HG03045 (cell line): ENCODE measurements around the gene LYVE1.

ENCODE experiments used
- ATAC-seq: cut with Tn5 transposase; IDR thresholded peaks from one replicate; pipeline ENCODE4 v1.9.1; 2021; ENCODE audit warnings: mild to moderate bottlenecking, moderate library complexity; ENCODE audit not compliant: unreplicated experiment

The LYVE1 gene

GRCh38 chr11:10561947-10562346, 6.5 kb downstream of the LYVE1 start:
- no peak for ATAC-seq

- no peak for ATAC-seq
These were observed 7.2 kb downstream of the LYVE1 start for GRCh38 chr11:10561043-10561818.

- no peak for ATAC-seq
These were observed 10.2 kb downstream of the LYVE1 start for GRCh38 chr11:10558288-10558687.

- no peak for ATAC-seq
These were observed 11.9 kb downstream of the LYVE1 start for GRCh38 chr11:10556590-10556989.

GRCh38 chr11:10551845-10552352, 16.6 kb downstream of the LYVE1 start:
- no peak for ATAC-seq

GRCh38 chr11:10551290-10551592, 17.2 kb downstream of the LYVE1 start:
- no peak for ATAC-seq

GRCh38 chr11:10550503-10551289, 17.8 kb downstream of the LYVE1 start:
- no peak for ATAC-seq

- ATAC-seq, result no peak
These were observed 23.7 kb downstream of the LYVE1 start for GRCh38 chr11:10544491-10545465.

- no peak for ATAC-seq
These were observed 24.7 kb downstream of the LYVE1 start for GRCh38 chr11:10543782-10544181.

GRCh38 chr11:10542776-10543175, 25.7 kb downstream of the LYVE1 start:
- no peak for ATAC-seq

- no peak for ATAC-seq
These were observed 26.9 kb downstream of the LYVE1 start for GRCh38 chr11:10541561-10541930.

GRCh38 chr11:10540915-10541560, 27.4 kb downstream of the LYVE1 start, which contains the start of gene RNF141:
Gene RNF141, minus strand, starts transcription at chr11:10541187. Its CDS starts 7,029 bp downstream, at chr11:10534158.
- ATAC-seq, result peak; percentile 99

GRCh38 chr11:10540546-10540914, 27.9 kb downstream of the LYVE1 start:
- ATAC-seq, result peak; percentile 23

- no peak for ATAC-seq
These were observed 29.1 kb downstream of the LYVE1 start for GRCh38 chr11:10539339-10539738.

- no peak for ATAC-seq
These were observed 29.5 kb downstream of the LYVE1 start for GRCh38 chr11:10538924-10539323.

- no peak for ATAC-seq
These were observed 30.9 kb downstream of the LYVE1 start for GRCh38 chr11:10537600-10537999.

- no peak for ATAC-seq
These were observed 34.1 kb downstream of the LYVE1 start for GRCh38 chr11:10534316-10534715.

GRCh38 chr11:10533323-10533722, 35.1 kb downstream of the LYVE1 start:
- ATAC-seq, result no peak

GRCh38 chr11:10532526-10532925, 35.9 kb downstream of the LYVE1 start:
- ATAC-seq, result no peak

- ATAC-seq, result no peak
These were observed 39.2 kb downstream of the LYVE1 start for GRCh38 chr11:10529279-10529678.
